Endodermal cell (in vitro differentiated cells): ENCODE measurements around the gene UNC5B. TPM values are rescaled to one million over a fixed set of nuclear protein-coding genes. Genes with fewer than 3 reads are reported as not detected.
A peak's percentile ranks its signal among the peaks of the same experiment; 100 is the strongest.

Experiments used
- DNase-seq: peaks from one replicate; pipeline ENCODE4 v3.0.0-alpha.2; 2017
- H3K27ac ChIP-seq: 2 replicates; pipeline ENCODE4 v1.5.1; 2013; ENCODE audit warnings: mild to moderate bottlenecking, low read depth, low read length, moderate library complexity
- H3K27me3 ChIP-seq: 2 replicates; pipeline ENCODE4 v1.6.1; 2013; ENCODE audit warnings: mild to moderate bottlenecking, low read length, moderate library complexity; ENCODE audit not compliant: insufficient read depth, control insufficient read depth, poor library complexity, severe bottlenecking
- H3K36me3 ChIP-seq: 2 replicates; pipeline ENCODE4 v1.7.0; 2013; ENCODE audit warnings: mild to moderate bottlenecking, low read length, moderate library complexity; ENCODE audit not compliant: control insufficient read depth, insufficient read depth
- H3K4me1 ChIP-seq: one replicate; pipeline ENCODE4 v1.7.0; 2013; ENCODE audit warnings: low read length; ENCODE audit not compliant: control insufficient read depth, insufficient read depth
- H3K4me3 ChIP-seq: 2 replicates; pipeline ENCODE4 v1.5.1; 2013; ENCODE audit warnings: mild to moderate bottlenecking, low read length, moderate library complexity
- H3K9ac ChIP-seq: 2 replicates; pipeline ENCODE4 v1.6.1; 2013; ENCODE audit warnings: mild to moderate bottlenecking, low read length, moderate library complexity; ENCODE audit not compliant: poor library complexity, severe bottlenecking; ENCODE audit errors: extremely low read depth
- H3K9me3 ChIP-seq: 2 replicates; pipeline ENCODE4 v1.6.1; 2013; ENCODE audit warnings: mild to moderate bottlenecking, low read length, moderate library complexity; ENCODE audit not compliant: control insufficient read depth
- H3K27ac Mint-ChIP-seq: 2 replicates; pipeline ENCODE4 v1.8.0; 2020; ENCODE audit warnings: mixed read lengths
- H3K27me3 Mint-ChIP-seq: 2 replicates; pipeline ENCODE4 v1.8.0; 2021; ENCODE audit warnings: mild to moderate bottlenecking, mixed read lengths; ENCODE audit not compliant: insufficient read depth
- H3K36me3 Mint-ChIP-seq: 2 replicates; pipeline ENCODE4 v1.8.0; 2020; ENCODE audit warnings: low read depth, mixed read lengths
- H3K4me1 Mint-ChIP-seq: 2 replicates; pipeline ENCODE4 v1.8.0; 2020; ENCODE audit warnings: mixed read lengths
- H3K4me3 Mint-ChIP-seq: 2 replicates; pipeline ENCODE4 v1.8.0; 2020; ENCODE audit warnings: mild to moderate bottlenecking, moderate library complexity, mixed read lengths
- H3K9me3 Mint-ChIP-seq: 2 replicates; pipeline ENCODE4 v1.8.0; 2020; ENCODE audit warnings: mild to moderate bottlenecking, mixed read lengths
- CTCF ChIP-seq: fragments of 200-600 bp; sonication (generic); conservative IDR thresholded peaks from 2 replicates; pipeline ENCODE4 v1.5.0; 2021; ENCODE audit warnings: antibody characterized with exemption, mild to moderate bottlenecking
- WGBS, 2 experiments: methylation state at CpG; one replicate each; pipeline versions ENCODE4 v1.1.5 to v1.1.7; 2013; ENCODE audit warnings: missing lambda C conversion rate in 2 of 2, mixed read lengths in 1 of 2; ENCODE audit not compliant: insufficient coverage in 1 of 2, insufficient read length in 1 of 2; 5-methylcytosine and 5-hydroxymethylcytosine counted together
- total RNA-seq, 2 donors: library from RNA; stranded (reverse); fragmentation: NEBNext Ultra II Directional in 1 of 2; extraction: Animal tissue kit (Norgen Biotek cat#: 25700) in 1 of 2; gene quantifications; 2 replicates in 1 of 2; 3 replicates in 1 of 2; pipeline ENCODE4 v1.2.1, GENCODE V29; 2021

UNC5B gene
- total RNA-seq, 2 donors from 2014 or later, result 9.7 to 14.5 TPM

DNA sequence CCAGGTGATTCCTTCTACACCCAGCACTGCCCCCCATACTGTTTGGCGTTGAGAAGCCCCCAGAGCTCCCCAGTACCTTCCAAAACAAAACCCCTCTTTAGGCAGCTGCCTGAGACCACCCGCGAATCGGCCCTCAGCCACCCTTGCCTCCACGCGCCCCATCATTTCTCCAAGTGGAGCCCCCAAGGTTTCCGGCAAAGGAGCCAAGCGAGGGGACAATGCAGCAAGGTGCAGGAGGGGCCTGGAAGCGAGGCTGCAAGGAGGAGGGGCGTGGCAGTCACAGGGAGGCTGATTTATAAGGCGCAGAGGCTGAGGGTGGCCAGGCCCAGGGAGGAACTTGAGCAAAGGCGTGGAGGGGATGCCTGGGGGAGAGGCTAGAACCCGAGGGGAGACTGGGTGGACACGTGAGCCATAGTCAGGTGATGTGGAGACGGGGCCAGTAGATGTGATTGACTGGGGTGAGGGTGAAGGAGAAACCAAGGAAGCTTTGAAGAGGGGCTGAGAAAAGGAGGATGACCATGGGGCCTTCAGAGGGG lies 122.9 kb downstream of the UNC5B start:
- Histone ChIP-seq H3K9ac (no peak overlapping the region), H3K4me3 (no peak overlapping the region), H3K4me1 (no peaks in the 10 kb centered on the region), H3K27me3 (no peaks in the 10 kb centered on the region), H3K9me3 (no peaks in the 10 kb centered on the region), H3K36me3 (no peaks in the 10 kb centered on the region), H3K27ac (no peak overlapping the region)
- no peak for DNase-seq
- Mint-ChIP-seq H3K36me3 (peaks cover 14% of the 10 kb centered on the region), H3K9me3 (no peaks in the 10 kb centered on the region), H3K27ac (no peak overlapping the region), H3K27me3 (no peaks in the 10 kb centered on the region), H3K4me1 (peaks cover 18% of the 10 kb centered on the region), H3K4me3 (no peak overlapping the region)
- TF ChIP-seq CTCF, result no peak
- WGBS, 2 experiments, result 89 to 95% methylated on average over 8 to 15 of the region's 15 CpGs

- Histone ChIP-seq H3K9ac (no peak overlapping the region), H3K27me3 (no peaks in the 10 kb centered on the region), H3K9me3 (no peaks in the 10 kb centered on the region), H3K4me3 (no peak overlapping the region), H3K27ac (no peak overlapping the region), H3K4me1 (no peaks in the 10 kb centered on the region), H3K36me3 (no peaks in the 10 kb centered on the region)
- Mint-ChIP-seq H3K27ac (peak overlapping the region; percentile 27), H3K36me3 (peaks cover 8% of the 10 kb centered on the region), H3K4me3 (no peak overlapping the region), H3K27me3 (no peaks in the 10 kb centered on the region), H3K4me1 (peaks cover 20% of the 10 kb centered on the region), H3K9me3 (no peaks in the 10 kb centered on the region)
- TF ChIP-seq CTCF, result no peak
- 74 to 79% methylated on average over 4 to 6 of the region's 6 CpGs for WGBS, 2 experiments
- DNase-seq, result no peak
Observed at GRCh38 chr10:71336632-71337031, 124.3 kb downstream of the UNC5B start.

DNA sequence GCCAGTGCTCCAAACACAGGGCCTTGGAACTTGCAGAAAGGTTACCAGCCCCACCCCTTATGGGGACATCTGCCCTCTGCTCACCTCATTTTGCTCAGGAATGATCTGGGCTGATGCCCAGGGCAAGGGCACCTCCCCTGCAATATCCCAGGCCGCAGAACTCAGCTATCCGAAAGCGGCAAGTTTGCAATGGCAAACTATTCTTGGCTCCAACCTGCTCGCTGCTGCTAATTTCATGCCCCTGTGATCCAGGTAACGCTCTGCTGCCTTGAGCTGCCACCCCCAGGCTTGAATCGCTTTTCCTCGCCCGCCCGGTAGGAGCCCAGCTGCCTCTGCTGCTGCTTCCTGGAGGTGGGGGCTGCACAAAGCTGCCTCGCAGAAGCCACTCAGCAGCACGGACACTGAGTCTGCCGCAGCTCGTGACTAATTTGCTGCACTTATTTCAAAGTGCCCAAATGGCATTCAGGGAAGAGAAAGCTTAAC lies 124.9 kb downstream of the UNC5B start:
- no peak for DNase-seq
- Histone ChIP-seq H3K4me1 (no peaks in the 10 kb centered on the region), H3K4me3 (no peak overlapping the region), H3K9ac (no peak overlapping the region), H3K27ac (no peak overlapping the region), H3K9me3 (no peaks in the 10 kb centered on the region), H3K27me3 (no peaks in the 10 kb centered on the region), H3K36me3 (no peaks in the 10 kb centered on the region)
- Mint-ChIP-seq H3K27ac (no peak overlapping the region), H3K4me1 (peaks cover 20% of the 10 kb centered on the region), H3K4me3 (no peak overlapping the region), H3K36me3 (peaks cover 8% of the 10 kb centered on the region), H3K9me3 (no peaks in the 10 kb centered on the region), H3K27me3 (no peaks in the 10 kb centered on the region)
- WGBS, 2 experiments, result 87 to 92% methylated on average over 12 to 13 of the region's 13 CpGs
- no peak for TF ChIP-seq CTCF
